Keratinocyte (primary cell): ENCODE measurements around the gene HIF1A. TPM values are rescaled to one million over a fixed set of nuclear protein-coding genes. Genes with fewer than 3 reads are reported as not detected.

Source experiments
- DNase-seq: peaks from one replicate; pipeline ENCODE4 v3.0.0-alpha.2; 2011; ENCODE audit warnings: low read depth, missing footprints, low spot score
- FAIRE-seq: peaks from 2 replicates; lab custom pipeline; 2011; peaks lifted over from hg19 to GRCh38; lab: Jason Lieb, UNC
- H2AFZ ChIP-seq: 2 replicates; pipeline ENCODE4 v1.6.0; 2012; ENCODE audit warnings: low read length, control low read depth, inconsistent platforms; ENCODE audit not compliant: control insufficient read depth
- H3K27ac ChIP-seq: 2 replicates; pipeline ENCODE4 v1.5.1; 2011; ENCODE audit warnings: low read length; ENCODE audit not compliant: control insufficient read depth, insufficient read depth
- H3K27me3 ChIP-seq: 3 replicates; pipeline ENCODE4 v1.6.0; 2011; ENCODE audit warnings: low read length; ENCODE audit not compliant: control insufficient read depth, insufficient read depth; ENCODE audit errors: extremely low read depth
- H3K36me3 ChIP-seq, 2 experiments: 2 replicates in 1 of 2; 3 replicates in 1 of 2; pipeline ENCODE4 v1.5.1; 2011; ENCODE audit warnings: low read length in 2 of 2, mild to moderate bottlenecking in 1 of 2; ENCODE audit not compliant: control insufficient read depth in 2 of 2, insufficient read depth in 2 of 2; ENCODE audit errors: extremely low read depth in 1 of 2
- H3K4me1 ChIP-seq: 3 replicates; pipeline ENCODE4 v1.5.1; 2011; ENCODE audit warnings: low read length; ENCODE audit not compliant: control insufficient read depth, insufficient read depth; ENCODE audit errors: extremely low read depth
- H3K4me2 ChIP-seq: 3 replicates; pipeline ENCODE4 v1.6.0; 2011; ENCODE audit warnings: low read depth, low read length; ENCODE audit not compliant: control insufficient read depth, insufficient read depth; ENCODE audit errors: extremely low read depth
- H3K4me3 ChIP-seq, 3 experiments: fragments of 200-600 bp in 1 of 3; sonication (generic) in 1 of 3; 2 replicates in 2 of 3; 3 replicates in 1 of 3; pipeline ENCODE4 v1.5.1; 2011 to 2016; ENCODE audit warnings: low read length in 3 of 3, mild to moderate bottlenecking in 3 of 3, control low read depth in 2 of 3, inconsistent platforms in 1 of 3, low read depth in 1 of 3, mixed read lengths in 1 of 3, mixed run types in 1 of 3, moderate library complexity in 1 of 3; ENCODE audit not compliant: control insufficient read depth in 2 of 3, insufficient read depth in 2 of 3; ENCODE audit errors: extremely low read depth in 1 of 3
- H3K79me2 ChIP-seq: 2 replicates; pipeline ENCODE4 v1.6.0; 2012; ENCODE audit warnings: low read length; ENCODE audit not compliant: control insufficient read depth, insufficient read depth
- H3K9ac ChIP-seq: 3 replicates; pipeline ENCODE4 v1.6.0; 2011; ENCODE audit warnings: low read length; ENCODE audit not compliant: control insufficient read depth, insufficient read depth; ENCODE audit errors: extremely low read depth
- H3K9me1 ChIP-seq: 3 replicates; pipeline ENCODE4 v1.6.0; 2011; ENCODE audit warnings: low read length; ENCODE audit not compliant: control insufficient read depth, insufficient read depth; ENCODE audit errors: extremely low read depth
- H3K9me3 ChIP-seq: 2 replicates; pipeline ENCODE4 v1.5.1; 2012; ENCODE audit warnings: low read depth, low read length; ENCODE audit not compliant: control insufficient read depth
- H4K20me1 ChIP-seq: 3 replicates; pipeline ENCODE4 v1.6.0; 2011; ENCODE audit warnings: low read length; ENCODE audit not compliant: control insufficient read depth, insufficient read depth; ENCODE audit errors: extremely low read depth
- EZH2 ChIP-seq: IDR thresholded peaks from one replicate; pipeline ENCODE4 v1.6.1; 2012; ENCODE audit warnings: inconsistent platforms, mild to moderate bottlenecking, low read length, moderate library complexity
- dilution Hi-C: fragments of 300-500 bp; cut with MboI; formaldehyde crosslinking; loops from one replicate; pipeline ENCODE4 v1.7.0; 2020; ENCODE audit warnings: low sequenced_read_pairs; ENCODE audit not compliant: extremely low pct_ligation_motif_present
- polyA plus RNA-seq, 5 experiments: library from polyadenylated mRNA; depleted of rRNA in 3 of 5; stranded (reverse) in 3 of 5; stranded (forward) in 1 of 5; unstranded in 1 of 5; fragments of >200 nt; gene quantifications; 1 replicate in 1 of 5; 2 replicates in 3 of 5; 3 replicates in 1 of 5; pipeline versions ENCODE4 v1.2.1 to v1.2.3, GENCODE V29; 2011 to 2012; ENCODE audit warnings: missing spikeins in 2 of 5, low read depth in 1 of 5, low replicate concordance in 1 of 5
- TF ChIP-seq, protein P1 (sequence below), 3 experiments: IDR thresholded peaks in 1 of 3; conservative IDR thresholded peaks in 1 of 3; optimal IDR thresholded peaks in 1 of 3; 2 replicates in 2 of 3; 3 replicates in 1 of 3; pipeline versions ENCODE3 to v1.5.1; 2011; ENCODE audit warnings: low read length in 3 of 3, mild to moderate bottlenecking in 3 of 3, moderate library complexity in 2 of 3, control low read depth in 1 of 3, inconsistent platforms in 1 of 3; ENCODE audit not compliant: insufficient read depth in 2 of 3; ENCODE audit errors: extremely low read depth in 1 of 3

HIF1A gene
- polyA plus RNA-seq, 1 donor (not counting 4 experiments of a cell fraction or from before 2014, with no cell fraction given), result 202 TPM

GRCh38 chr14:61649283-61649682, 46.0 kb upstream of the HIF1A start:
- H3K36me3 ChIP-seq, result no peaks in the 10 kb centered on the region
- H2AFZ ChIP-seq, result no peak overlapping the region
- peaks cover 35% of the 10 kb centered on the region for H3K4me1 ChIP-seq
- TF ChIP-seq EZH2, result no peak
- TF ChIP-seq, protein P1, sequence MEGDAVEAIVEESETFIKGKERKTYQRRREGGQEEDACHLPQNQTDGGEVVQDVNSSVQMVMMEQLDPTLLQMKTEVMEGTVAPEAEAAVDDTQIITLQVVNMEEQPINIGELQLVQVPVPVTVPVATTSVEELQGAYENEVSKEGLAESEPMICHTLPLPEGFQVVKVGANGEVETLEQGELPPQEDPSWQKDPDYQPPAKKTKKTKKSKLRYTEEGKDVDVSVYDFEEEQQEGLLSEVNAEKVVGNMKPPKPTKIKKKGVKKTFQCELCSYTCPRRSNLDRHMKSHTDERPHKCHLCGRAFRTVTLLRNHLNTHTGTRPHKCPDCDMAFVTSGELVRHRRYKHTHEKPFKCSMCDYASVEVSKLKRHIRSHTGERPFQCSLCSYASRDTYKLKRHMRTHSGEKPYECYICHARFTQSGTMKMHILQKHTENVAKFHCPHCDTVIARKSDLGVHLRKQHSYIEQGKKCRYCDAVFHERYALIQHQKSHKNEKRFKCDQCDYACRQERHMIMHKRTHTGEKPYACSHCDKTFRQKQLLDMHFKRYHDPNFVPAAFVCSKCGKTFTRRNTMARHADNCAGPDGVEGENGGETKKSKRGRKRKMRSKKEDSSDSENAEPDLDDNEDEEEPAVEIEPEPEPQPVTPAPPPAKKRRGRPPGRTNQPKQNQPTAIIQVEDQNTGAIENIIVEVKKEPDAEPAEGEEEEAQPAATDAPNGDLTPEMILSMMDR (optimal IDR thresholded peaks at IDR 0.05 in 1 of 3, IDR thresholded peaks at IDR 0.05 in 1 of 3, conservative IDR thresholded peaks at IDR 0.05 in 1 of 3; ENCODE audit: extremely low read depth in 1 of 3, insufficient read depth in 2 of 3, low read length in 3 of 3), result no peak
- H3K4me2 ChIP-seq, result no peak overlapping the region
- no peaks in the 10 kb centered on the region for H3K9me3 ChIP-seq
- dilution Hi-C loops, result no loop called here
- H3K9ac ChIP-seq, result no peak overlapping the region
- DNase-seq (no peak), FAIRE-seq (no peak)
- H3K79me2 ChIP-seq, result no peaks in the 10 kb centered on the region
- no peaks in the 10 kb centered on the region for H4K20me1 ChIP-seq
- H3K27ac ChIP-seq, result no peak overlapping the region
- no peak overlapping the region for H3K4me3 ChIP-seq
- no peaks in the 10 kb centered on the region for H3K27me3 ChIP-seq
- H3K9me1 ChIP-seq, result no peaks in the 10 kb centered on the region

DNA sequence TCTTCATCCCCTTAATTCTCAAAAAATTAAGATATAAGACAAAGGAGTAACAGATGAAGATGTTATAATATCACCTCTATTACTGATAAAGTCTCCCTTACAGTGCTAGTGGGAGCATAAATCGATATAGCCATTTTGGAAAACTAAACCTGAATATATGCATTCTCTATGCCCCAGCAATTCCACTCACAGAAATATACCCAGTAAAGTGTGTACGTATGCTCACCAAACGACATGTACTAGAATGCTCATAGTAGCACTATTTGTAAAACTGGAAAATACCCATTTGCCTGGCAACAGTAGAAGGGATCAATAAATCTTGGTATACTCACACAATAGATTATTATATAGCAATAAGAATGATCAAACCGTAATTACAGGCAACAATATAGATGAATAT, 44.0 kb upstream of the HIF1A start:
- TF ChIP-seq, protein P1 (optimal IDR thresholded peaks at IDR 0.05 in 1 of 3, IDR thresholded peaks at IDR 0.05 in 1 of 3, conservative IDR thresholded peaks at IDR 0.05 in 1 of 3; ENCODE audit: extremely low read depth in 1 of 3, insufficient read depth in 2 of 3, low read length in 3 of 3), result no peak

More for the DNA sequence above, 44.0 kb upstream of the HIF1A start:
- no peaks in the 10 kb centered on the region for H3K27me3 ChIP-seq
- no peak overlapping the region for H3K27ac ChIP-seq
- H3K4me1 ChIP-seq, result peaks cover 33% of the 10 kb centered on the region
- no peaks in the 10 kb centered on the region for H3K79me2 ChIP-seq
- no peak overlapping the region for H3K9ac ChIP-seq
- no peaks in the 10 kb centered on the region for H3K36me3 ChIP-seq
- no peaks in the 10 kb centered on the region for H3K9me1 ChIP-seq
- DNase-seq (no peak), FAIRE-seq (no peak)
- no peak overlapping the region for H3K4me3 ChIP-seq
- H2AFZ ChIP-seq, result no peak overlapping the region
- no peaks in the 10 kb centered on the region for H4K20me1 ChIP-seq
- dilution Hi-C loops, result no loop called here
- H3K9me3 ChIP-seq, result no peaks in the 10 kb centered on the region
- H3K4me2 ChIP-seq, result no peak overlapping the region
